ENCODE results near the gene TMEM234.

The TMEM234 gene

GRCh38 chr1:32180186-32181060 is 41.7 kb downstream of the TMEM234 start:
- ATAC-seq: peak; percentile 65
- TF ChIP-seq ZFP30 (CRISPR knock-in tag; IDR thresholded peaks at IDR 0.05): no peak
- TF ChIP-seq PPARA (CRISPR knock-in tag; IDR thresholded peaks at IDR 0.05; ENCODE audit: borderline replicate concordance): no peak
- TF ChIP-seq SNAI2 (CRISPR knock-in tag; IDR thresholded peaks at IDR 0.05): no peak
- no peak for TF ChIP-seq BACH2 (CRISPR knock-in tag; IDR thresholded peaks at IDR 0.05; ENCODE audit: borderline replicate concordance)
- no peak for TF ChIP-seq GLIS3 (CRISPR knock-in tag; IDR thresholded peaks at IDR 0.05)
- no peak for TF ChIP-seq TCF4 (CRISPR knock-in tag; IDR thresholded peaks at IDR 0.05; ENCODE audit: borderline replicate concordance)
- TF ChIP-seq ZNF8 (CRISPR knock-in tag; IDR thresholded peaks at IDR 0.05): no peak
- no peak for TF ChIP-seq ARNTL (CRISPR knock-in tag; IDR thresholded peaks at IDR 0.05; ENCODE audit: borderline replicate concordance, low read depth)
- TF ChIP-seq TSHZ2 (CRISPR knock-in tag; IDR thresholded peaks at IDR 0.05): no peak
- TF ChIP-seq PATZ1 (CRISPR knock-in tag; IDR thresholded peaks at IDR 0.05; ENCODE audit: borderline replicate concordance): no peak
- no peak for TF ChIP-seq ZNF70 (CRISPR knock-in tag; IDR thresholded peaks at IDR 0.05)
- no peak for TF ChIP-seq ESRRG (CRISPR knock-in tag; IDR thresholded peaks at IDR 0.05)
- no peak for TF ChIP-seq ZNF565 (CRISPR knock-in tag; conservative IDR thresholded peaks at IDR 0.05; ENCODE audit: low read depth)
- no peak for TF ChIP-seq CSDC2 (CRISPR knock-in tag; IDR thresholded peaks at IDR 0.05)
- no peak for TF ChIP-seq CREB5 (CRISPR knock-in tag; IDR thresholded peaks at IDR 0.05; ENCODE audit: low read depth)
- no peak for TF ChIP-seq CSRNP3 (CRISPR knock-in tag; IDR thresholded peaks at IDR 0.05)

- peak; percentile 90 for ATAC-seq
- TF ChIP-seq ZNF8 (CRISPR knock-in tag; IDR thresholded peaks at IDR 0.05) (no peak; the same call in 1 of the 2 replicates), BACH2 (CRISPR knock-in tag; IDR thresholded peaks at IDR 0.05; ENCODE audit: borderline replicate concordance) (no peak), POU6F1 (CRISPR knock-in tag; IDR thresholded peaks at IDR 0.05; ENCODE audit: borderline replicate concordance, low read depth) (no peak), SNAI2 (CRISPR knock-in tag; IDR thresholded peaks at IDR 0.05) (0 out of 2 replicates have a peak, but pooled peaks have one; percentile 61), PPARA (CRISPR knock-in tag; IDR thresholded peaks at IDR 0.05; ENCODE audit: borderline replicate concordance) (no peak), ARNTL (CRISPR knock-in tag; IDR thresholded peaks at IDR 0.05; ENCODE audit: borderline replicate concordance, low read depth) (no peak), ISL1 (CRISPR knock-in tag; IDR thresholded peaks at IDR 0.05) (peak; percentile 27; the same call in 1 of the 2 replicates), OSR1 (CRISPR knock-in tag; IDR thresholded peaks at IDR 0.05) (no peak), ZFP3 (CRISPR knock-in tag; IDR thresholded peaks at IDR 0.05) (peak; percentile 65; the same call in 1 of the 2 replicates), PATZ1 (CRISPR knock-in tag; IDR thresholded peaks at IDR 0.05; ENCODE audit: borderline replicate concordance) (no peak), TSHZ2 (CRISPR knock-in tag; IDR thresholded peaks at IDR 0.05) (peak; percentile 78), RARB (CRISPR knock-in tag; IDR thresholded peaks at IDR 0.05) (0 out of 2 replicates have a peak, but pooled peaks have one; percentile 37), TCF4 (CRISPR knock-in tag; IDR thresholded peaks at IDR 0.05; ENCODE audit: borderline replicate concordance) (no peak)
Observed at GRCh38 chr1:32179443-32180185, 42.5 kb downstream of the TMEM234 start, which contains the start of gene TXLNA. Gene TXLNA, plus strand, starts transcription at chr1:32179675. Its CDS starts 671 bp downstream, at chr1:32180346.

All from SK-N-SH treated with all-trans-retinoic acid at 6 μM for 48 hours (cell line).